Esophagus muscularis mucosa (tissue), 4 donors: ENCODE measurements around the gene PPA2. TPM values are rescaled to one million over a fixed set of nuclear protein-coding genes. Genes with fewer than 3 reads are reported as not detected.

Source experiments
- DNase-seq: peaks from one replicate; pipeline ENCODE4 v3.0.0-alpha.2; 2017; ENCODE audit errors: extremely low spot score
- H3K27ac ChIP-seq, 4 donors: fragments of 200-600 bp; sonication (generic); replicated peaks in 1 of 4; 1 replicate in 3 of 4; 2 replicates in 1 of 4; pipeline ENCODE4 v1.5.1; 2016 to 2019; ENCODE audit warnings: mild to moderate bottlenecking in 1 of 4
- H3K27me3 ChIP-seq, 4 donors: fragments of 200-600 bp; sonication (generic); one replicate each; pipeline versions ENCODE4 v1.5.1 to v1.6.0; 2016 to 2019
- H3K36me3 ChIP-seq, 4 donors: fragments of 200-600 bp; sonication (generic); one replicate each; pipeline ENCODE4 v1.5.1; 2016 to 2019
- H3K4me1 ChIP-seq, 4 donors: fragments of 200-600 bp; sonication (generic); one replicate each; pipeline ENCODE4 v1.5.1; 2016 to 2019
- H3K4me3 ChIP-seq, 4 donors: fragments of 200-600 bp; sonication (generic); 1 replicate in 2 of 4; 2 replicates in 2 of 4; pipeline ENCODE4 v1.5.1; 2016 to 2019; ENCODE audit warnings: mild to moderate bottlenecking in 4 of 4, moderate library complexity in 1 of 4
- H3K9me3 ChIP-seq, 4 donors: fragments of 200-600 bp; sonication (generic); 1 replicate in 3 of 4; 2 replicates in 1 of 4; pipeline ENCODE4 v1.5.1; 2016 to 2019
- CTCF ChIP-seq, 3 experiments: fragments of 200-600 bp in 2 of 3; fragments of 450-650 bp in 1 of 3; sonication (generic) in 2 of 3; IDR thresholded peaks; one replicate each; pipeline ENCODE4 v1.5.1; 2017 to 2019; ENCODE audit warnings: antibody characterized with exemption in 3 of 3, mild to moderate bottlenecking in 2 of 3, moderate library complexity in 1 of 3
- EP300 ChIP-seq: sonication (generic); formaldehyde crosslinking; IDR thresholded peaks from one replicate; pipeline ENCODE4 v1.6.1; 2017; ENCODE audit warnings: antibody characterized with exemption
- POLR2A ChIP-seq: fragments of 450-650 bp; IDR thresholded peaks from one replicate; pipeline ENCODE4 v1.6.1; 2017; ENCODE audit warnings: antibody characterized with exemption, moderate library complexity, mild to moderate bottlenecking, low read depth
- POLR2AphosphoS5 ChIP-seq, 2 donors: sonication (generic); formaldehyde crosslinking; IDR thresholded peaks; one replicate each; pipeline ENCODE4 v1.6.1; 2017; ENCODE audit warnings: antibody characterized with exemption in 2 of 2
- WGBS: methylation state at CpG from one replicate; pipeline ENCODE4 v1.1.5; 2018; 5-methylcytosine and 5-hydroxymethylcytosine counted together
- intact Hi-C: fragments of 100-400 bp; cut with DNase I; formaldehyde crosslinking; loops from one replicate; pipeline ENCODE4 v1.15.1; 2023
- total RNA-seq, 4 donors: library from RNA; depleted of rRNA; stranded (reverse); fragments of >200 nt; gene quantifications; one replicate each; pipeline versions ENCODE4 v1.1.0 to v1.2.1, GENCODE V29; 2016

PPA2 gene
- total RNA-seq, 4 donors from 2014 or later = 65.6 to 100 (median 72.5) TPM

DNA sequence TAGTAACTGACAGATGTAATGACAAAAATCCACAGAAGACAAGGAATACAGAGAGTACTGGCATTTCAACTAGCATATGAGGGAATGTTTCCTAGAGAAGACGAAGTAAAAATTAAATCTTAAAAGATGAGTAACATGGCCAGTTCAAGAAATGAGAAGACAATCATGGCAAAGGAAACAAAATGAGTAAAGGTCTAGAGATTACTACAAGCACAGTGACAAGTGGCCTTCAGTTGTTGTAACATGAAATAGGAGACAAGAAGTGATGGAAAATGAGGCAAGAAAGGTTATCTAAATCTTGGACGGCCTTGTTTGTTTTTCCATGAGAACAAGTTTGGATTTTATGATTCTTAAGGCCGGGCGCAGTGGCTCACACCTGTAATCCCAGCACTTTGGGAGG, 81.0 kb downstream of the PPA2 start:
- no peak overlapping the region for H3K4me3 ChIP-seq
- no peak overlapping the region for H3K27ac ChIP-seq
- WGBS = 64% methylated on average over 4 of the region's 4 CpGs
- peaks cover 0 to 41% (median 14%) of the 10 kb centered on the region in 4 donors for H3K36me3 ChIP-seq
- H3K9me3 ChIP-seq = no peaks in the 10 kb centered on the region
- intact Hi-C loops = no loop called here
- no peaks in the 10 kb centered on the region for H3K27me3 ChIP-seq
- no peak for DNase-seq
- no peak for TF ChIP-seq CTCF (IDR thresholded peaks at IDR 0.05)
- no peak for TF ChIP-seq EP300
- TF ChIP-seq POLR2AphosphoS5 (IDR thresholded peaks at IDR 0.05) = no peak
- TF ChIP-seq POLR2A = no peak
- H3K4me1 ChIP-seq = no peaks in the 10 kb centered on the region

- no peak for TF ChIP-seq EP300
- TF ChIP-seq POLR2A = no peak
- TF ChIP-seq CTCF (IDR thresholded peaks at IDR 0.05) = no peak
- TF ChIP-seq POLR2AphosphoS5 (IDR thresholded peaks at IDR 0.05) = no peak
- Histone ChIP-seq H3K27ac (no peak overlapping the region), H3K9me3 (no peaks in the 10 kb centered on the region), H3K27me3 (no peaks in the 10 kb centered on the region), H3K4me1 (no peaks in the 10 kb centered on the region), H3K4me3 (no peak overlapping the region), H3K36me3 (peaks cover 0 to 45% (median 12%) of the 10 kb centered on the region in 4 donors)
- DNase-seq = no peak
- intact Hi-C loops = no loop called here
- 69% methylated on average over 3 of the region's 3 CpGs for WGBS
Measured at GRCh38 chr4:105389167-105389566, 84.7 kb downstream of the PPA2 start.

GRCh38 chr4:105387466-105387865, 86.4 kb downstream of the PPA2 start:
- intact Hi-C loops = no loop called here
- H3K27ac ChIP-seq = no peak overlapping the region
- peaks cover 0 to 49% (median 14%) of the 10 kb centered on the region in 4 donors for H3K36me3 ChIP-seq
- no peaks in the 10 kb centered on the region for H3K9me3 ChIP-seq
- no peaks in the 10 kb centered on the region for H3K4me1 ChIP-seq
- H3K27me3 ChIP-seq = no peaks in the 10 kb centered on the region
- no peak overlapping the region for H3K4me3 ChIP-seq
- TF ChIP-seq POLR2AphosphoS5 (IDR thresholded peaks at IDR 0.05) (no peak), POLR2A (no peak), EP300 (no peak), CTCF (IDR thresholded peaks at IDR 0.05) (no peak)
- DNase-seq = no peak
- 80% methylated on average over 5 of the region's 5 CpGs for WGBS

- intact Hi-C loops = no loop called here
- TF ChIP-seq POLR2AphosphoS5 (IDR thresholded peaks at IDR 0.05) (no peak), EP300 (no peak), POLR2A (no peak), CTCF (IDR thresholded peaks at IDR 0.05) (no peak)
Measured at GRCh38 chr4:105386012-105386411, 87.8 kb downstream of the PPA2 start.

GRCh38 chr4:105374071-105374470, 99.8 kb downstream of the PPA2 start:
- DNase-seq = no peak
- Histone ChIP-seq H3K4me3 (no peak overlapping the region), H3K4me1 (peaks cover 4 to 21% (median 10%) of the 10 kb centered on the region in 4 donors), H3K27ac (no peak overlapping the region), H3K36me3 (peaks cover 0 to 9% (median 8%) of the 10 kb centered on the region in 4 donors), H3K9me3 (no peaks in the 10 kb centered on the region), H3K27me3 (no peaks in the 10 kb centered on the region)
- 86% methylated on average over 3 of the region's 3 CpGs for WGBS
- TF ChIP-seq CTCF (IDR thresholded peaks at IDR 0.05) (no peak), POLR2AphosphoS5 (IDR thresholded peaks at IDR 0.05) (no peak), POLR2A (no peak), EP300 (no peak)
- intact Hi-C loops = no loop called here

More at GRCh38 chr4:105386012-105386411, 87.8 kb downstream of the PPA2 start:
- Histone ChIP-seq H3K4me1 (no peaks in the 10 kb centered on the region), H3K4me3 (no peak overlapping the region), H3K27me3 (no peaks in the 10 kb centered on the region), H3K36me3 (peaks cover 0 to 45% (median 15%) of the 10 kb centered on the region in 4 donors), H3K27ac (no peak overlapping the region), H3K9me3 (no peaks in the 10 kb centered on the region)
- 68% methylated on average over 4 of the region's 4 CpGs for WGBS
- DNase-seq = no peak
